ENCODE measurements around the gene CCDC149.

The CCDC149 gene

GRCh38 chr4:24921491-24921890 is 8.6 kb upstream of the CCDC149 start:
- H3K4me3 ChIP-seq (ENCODE audit: low read depth, low read length) = no peak overlapping the region
- TF ChIP-seq CTCF (IDR thresholded peaks at IDR 0.05; ENCODE audit: low read depth, low read length) = no peak
- in situ Hi-C loops (cut with HindIII; ENCODE audit: low sequenced_read_pairs) = no loop called here
- no peak for DNase-seq (ENCODE audit: low read depth, low spot score)

- no peak for TF ChIP-seq CTCF (IDR thresholded peaks at IDR 0.05; ENCODE audit: low read depth, low read length)
- in situ Hi-C loops (cut with HindIII; ENCODE audit: low sequenced_read_pairs) = no loop called here
- no peak overlapping the region for H3K4me3 ChIP-seq (ENCODE audit: low read depth, low read length)
- no peak for DNase-seq (ENCODE audit: low read depth, low spot score)
Measured at GRCh38 chr4:24920008-24920407, 7.2 kb upstream of the CCDC149 start.

- H3K4me3 ChIP-seq (ENCODE audit: low read depth, low read length) = no peak overlapping the region
- no peak for TF ChIP-seq CTCF (IDR thresholded peaks at IDR 0.05; ENCODE audit: low read depth, low read length)
- in situ Hi-C loops (cut with HindIII; ENCODE audit: low sequenced_read_pairs) = no loop called here
- no peak for DNase-seq (ENCODE audit: low read depth, low spot score)
Measured at GRCh38 chr4:24917076-24917856, 4.4 kb upstream of the CCDC149 start.

- no peak for DNase-seq (ENCODE audit: low read depth, low spot score)
- H3K4me3 ChIP-seq (ENCODE audit: low read depth, low read length) = no peak overlapping the region
- in situ Hi-C loops (cut with HindIII; ENCODE audit: low sequenced_read_pairs) = no loop called here
- peak; percentile 21 for TF ChIP-seq CTCF (IDR thresholded peaks at IDR 0.05; ENCODE audit: low read depth, low read length)
Measured at GRCh38 chr4:24915121-24915922, 2.5 kb upstream of the CCDC149 start.

- no peak for DNase-seq (ENCODE audit: low read depth, low spot score)
- H3K4me3 ChIP-seq (ENCODE audit: low read depth, low read length) = no peak overlapping the region
- in situ Hi-C loops (cut with HindIII; ENCODE audit: low sequenced_read_pairs) = no loop called here
- no peak for TF ChIP-seq CTCF (IDR thresholded peaks at IDR 0.05; ENCODE audit: low read depth, low read length)
Measured at GRCh38 chr4:24914460-24914859, 1.6 kb upstream of the CCDC149 start.

- peak overlapping the region; percentile 44 for H3K4me3 ChIP-seq (ENCODE audit: low read depth, low read length)
- TF ChIP-seq CTCF (IDR thresholded peaks at IDR 0.05; ENCODE audit: low read depth, low read length) = no peak
- DNase-seq (ENCODE audit: low read depth, low spot score) = no peak
- in situ Hi-C loops (cut with HindIII; ENCODE audit: low sequenced_read_pairs) = no loop called here
Measured at GRCh38 chr4:24913119-24913485, 260 bp upstream of the CCDC149 start.
